Chondrocyte (in vitro differentiated cells): Measurements from ENCODE around the gene HBG2. TPM values are rescaled to one million over a fixed set of nuclear protein-coding genes. Genes with fewer than 3 reads are reported as not detected.

Experiments
- DNase-seq: peaks from one replicate; pipeline ENCODE4 v3.0.0; 2021; ENCODE audit warnings: mixed read lengths, low spot score
- H3K27ac Mint-ChIP-seq: one replicate; pipeline ENCODE4 v1.8.0; 2021; ENCODE audit warnings: mild to moderate bottlenecking, moderate library complexity, mixed read lengths; ENCODE audit not compliant: unreplicated experiment
- H3K27me3 Mint-ChIP-seq: 2 replicates; pipeline ENCODE4 v1.8.0; 2021; ENCODE audit warnings: low read depth, mixed read lengths
- H3K36me3 Mint-ChIP-seq: 2 replicates; pipeline ENCODE4 v1.8.0; 2021; ENCODE audit warnings: low read depth, mixed read lengths
- H3K4me1 Mint-ChIP-seq: 2 replicates; pipeline ENCODE4 v1.8.0; 2021; ENCODE audit warnings: low read depth, mild to moderate bottlenecking, mixed read lengths
- H3K4me3 Mint-ChIP-seq: one replicate; pipeline ENCODE4 v1.8.0; 2021; ENCODE audit warnings: mild to moderate bottlenecking, moderate library complexity, mixed read lengths; ENCODE audit not compliant: unreplicated experiment
- H3K9me3 Mint-ChIP-seq: 2 replicates; pipeline ENCODE4 v1.8.0; 2021; ENCODE audit warnings: low read depth, mixed read lengths
- CTCF ChIP-seq: fragments of 200-600 bp; sonication (generic); IDR thresholded peaks from 2 replicates; pipeline ENCODE4 v1.5.0; 2021; ENCODE audit warnings: antibody characterized with exemption, mild to moderate bottlenecking, moderate library complexity
- total RNA-seq: library from RNA; stranded (reverse); gene quantifications from 3 replicates; pipeline ENCODE4 v1.2.1, GENCODE V29; 2021

The HBG2 gene
- total RNA-seq, 1 donor from 2014 or later: not detected

GRCh38 chr11:5289696-5290095 is 35.1 kb upstream of the HBG2 start:
- no peaks in the 10 kb centered on the region for H3K36me3 Mint-ChIP-seq
- no peaks in the 10 kb centered on the region for H3K9me3 Mint-ChIP-seq
- H3K4me1 Mint-ChIP-seq: no peaks in the 10 kb centered on the region
- DNase-seq: no peak
- no peak for TF ChIP-seq CTCF
- H3K27me3 Mint-ChIP-seq: no peaks in the 10 kb centered on the region
- no peak overlapping the region for H3K27ac Mint-ChIP-seq
- no peak overlapping the region for H3K4me3 Mint-ChIP-seq

- no peaks in the 10 kb centered on the region for H3K9me3 Mint-ChIP-seq
- no peak overlapping the region for H3K27ac Mint-ChIP-seq
- DNase-seq: no peak
- no peaks in the 10 kb centered on the region for H3K4me1 Mint-ChIP-seq
- TF ChIP-seq CTCF: no peak
- no peaks in the 10 kb centered on the region for H3K36me3 Mint-ChIP-seq
- H3K4me3 Mint-ChIP-seq: no peak overlapping the region
- H3K27me3 Mint-ChIP-seq: no peaks in the 10 kb centered on the region
Observed at GRCh38 chr11:5288906-5289550, 34.4 kb upstream of the HBG2 start.

- H3K4me1 Mint-ChIP-seq: no peaks in the 10 kb centered on the region
- no peak overlapping the region for H3K27ac Mint-ChIP-seq
- H3K4me3 Mint-ChIP-seq: no peak overlapping the region
- DNase-seq: no peak
- H3K9me3 Mint-ChIP-seq: no peaks in the 10 kb centered on the region
- no peak for TF ChIP-seq CTCF
- H3K36me3 Mint-ChIP-seq: no peaks in the 10 kb centered on the region
- H3K27me3 Mint-ChIP-seq: no peaks in the 10 kb centered on the region
Observed at GRCh38 chr11:5288108-5288905, 33.7 kb upstream of the HBG2 start.

- no peaks in the 10 kb centered on the region for H3K9me3 Mint-ChIP-seq
Observed at GRCh38 chr11:5286901-5287300, 32.3 kb upstream of the HBG2 start.

More at GRCh38 chr11:5286901-5287300, 32.3 kb upstream of the HBG2 start:
- no peak overlapping the region for H3K4me3 Mint-ChIP-seq
- no peaks in the 10 kb centered on the region for H3K27me3 Mint-ChIP-seq
- no peak for TF ChIP-seq CTCF
- no peak for DNase-seq
- H3K36me3 Mint-ChIP-seq: no peaks in the 10 kb centered on the region
- H3K27ac Mint-ChIP-seq: no peak overlapping the region
- no peaks in the 10 kb centered on the region for H3K4me1 Mint-ChIP-seq
